OCI-LY7 (cell line): ENCODE results near the gene ATF6B. TPM values are rescaled to one million over a fixed set of nuclear protein-coding genes. Genes with fewer than 3 reads are reported as not detected.

ENCODE experiments used
- BruUV-seq: library from RNA; stranded (reverse); fragments of 400-500 nt; replicated peaks from 2 replicates; lab custom pipeline; 2021; lab: Mats Ljungman, UMichigan
- CTCF ChIA-PET: fragments of 300-600 bp; sonication (Branson Sonifier 250); formaldehyde crosslinking; loops from one replicate; lab custom pipeline; 2022; ENCODE audit warnings: antibody characterized with exemption; ENCODE audit not compliant: unreplicated experiment; lab: Charles Lee
- POLR2A ChIA-PET: fragments of 300-600 bp; sonication (Branson Sonifier 250); formaldehyde crosslinking; loops from one replicate; lab custom pipeline; 2022; ENCODE audit warnings: antibody characterized with exemption; lab: Charles Lee
- DNase-seq: peaks from one replicate; pipeline ENCODE4 v3.0.0-alpha.2; 2015; ENCODE audit warnings: low spot score
- H2AFZ ChIP-seq: fragments of 200-600 bp; sonication (generic), shearing (Covaris generic); 2 replicates; pipeline ENCODE4 v1.6.1; 2014; ENCODE audit warnings: mild to moderate bottlenecking, antibody characterized with exemption, low read length, moderate library complexity
- H3K27ac ChIP-seq: fragments of 200-600 bp; sonication (generic); 2 replicates; pipeline ENCODE4 v1.5.1; 2014; ENCODE audit warnings: mixed run types, low read depth, mild to moderate bottlenecking, moderate library complexity, low read length, inconsistent platforms; ENCODE audit not compliant: poor library complexity, severe bottlenecking
- H3K36me3 ChIP-seq: fragments of 200-600 bp; sonication (generic); 2 replicates; pipeline ENCODE4 v1.6.1; 2014; ENCODE audit warnings: mild to moderate bottlenecking, antibody characterized with exemption, low read length, moderate library complexity, mixed read lengths; ENCODE audit not compliant: insufficient read depth
- H3K4me1 ChIP-seq: fragments of 200-600 bp; sonication (generic); 2 replicates; pipeline ENCODE4 v1.5.1; 2014; ENCODE audit warnings: mild to moderate bottlenecking, low read length; ENCODE audit not compliant: insufficient read depth, poor library complexity, severe bottlenecking
- H3K4me2 ChIP-seq: fragments of 200-600 bp; sonication (generic); 2 replicates; pipeline ENCODE4 v1.6.1; 2014; ENCODE audit warnings: mild to moderate bottlenecking, low read length
- H3K4me3 ChIP-seq: fragments of 200-600 bp; sonication (generic); 2 replicates; pipeline ENCODE4 v1.5.1; 2014; ENCODE audit warnings: mild to moderate bottlenecking, low read depth, low read length; ENCODE audit not compliant: poor library complexity, severe bottlenecking
- H3K79me2 ChIP-seq: fragments of 200-600 bp; sonication (generic); 2 replicates; pipeline ENCODE4 v1.6.1; 2016; ENCODE audit warnings: low read depth, mild to moderate bottlenecking, low read length, moderate library complexity, mixed read lengths; ENCODE audit not compliant: insufficient read depth
- H3K9me2 ChIP-seq: fragments of 200-600 bp; sonication (generic); 2 replicates; pipeline ENCODE4 v1.6.1; 2016; ENCODE audit warnings: mild to moderate bottlenecking, low read length, mixed read lengths; ENCODE audit not compliant: insufficient read depth
- H3K9me3 ChIP-seq: fragments of 200-600 bp; sonication (generic); 2 replicates; pipeline ENCODE4 v1.6.1; 2014; ENCODE audit warnings: mild to moderate bottlenecking, mixed run types, low read length, mixed read lengths
- H4K20me1 ChIP-seq: fragments of 200-600 bp; sonication (generic); 2 replicates; pipeline ENCODE4 v1.6.1; 2014; ENCODE audit warnings: mild to moderate bottlenecking, antibody characterized with exemption, low read length, moderate library complexity, mixed read lengths; ENCODE audit not compliant: insufficient read depth
- EZH2phosphoT487 ChIP-seq: fragments of 200-600 bp; sonication (generic); IDR thresholded peaks from 2 replicates; pipeline ENCODE4 v1.6.1; 2018; ENCODE audit warnings: low read depth, borderline replicate concordance, mild to moderate bottlenecking, mixed run types, antibody characterized with exemption, low read length, moderate library complexity, mixed read lengths
- intact Hi-C: fragments of 100-400 bp; cut with micrococcal nuclease; formaldehyde crosslinking; loops from one replicate; pipeline ENCODE4 v1.10.0; 2022; ENCODE audit not compliant: unreplicated experiment
- total RNA-seq, 2 experiments: library from RNA; depleted of rRNA in 1 of 2; stranded (reverse); fragments of >200 nt in 1 of 2; shearing (Covaris generic) in 1 of 2; gene quantifications; 2 replicates each; pipeline ENCODE4 v1.2.3, GENCODE V29; 2014 to 2022
- TF ChIP-seq, protein P1 (sequence below): fragments of 200-600 bp; sonication (generic); conservative IDR thresholded peaks from 2 replicates; pipeline ENCODE4 v1.5.1; 2014; ENCODE audit warnings: mild to moderate bottlenecking, antibody characterized with exemption, low read length, moderate library complexity, mixed read lengths

The ATF6B gene
- total RNA-seq, 2 experiments from 2014 or later = 57.7 to 122 TPM

DNA sequence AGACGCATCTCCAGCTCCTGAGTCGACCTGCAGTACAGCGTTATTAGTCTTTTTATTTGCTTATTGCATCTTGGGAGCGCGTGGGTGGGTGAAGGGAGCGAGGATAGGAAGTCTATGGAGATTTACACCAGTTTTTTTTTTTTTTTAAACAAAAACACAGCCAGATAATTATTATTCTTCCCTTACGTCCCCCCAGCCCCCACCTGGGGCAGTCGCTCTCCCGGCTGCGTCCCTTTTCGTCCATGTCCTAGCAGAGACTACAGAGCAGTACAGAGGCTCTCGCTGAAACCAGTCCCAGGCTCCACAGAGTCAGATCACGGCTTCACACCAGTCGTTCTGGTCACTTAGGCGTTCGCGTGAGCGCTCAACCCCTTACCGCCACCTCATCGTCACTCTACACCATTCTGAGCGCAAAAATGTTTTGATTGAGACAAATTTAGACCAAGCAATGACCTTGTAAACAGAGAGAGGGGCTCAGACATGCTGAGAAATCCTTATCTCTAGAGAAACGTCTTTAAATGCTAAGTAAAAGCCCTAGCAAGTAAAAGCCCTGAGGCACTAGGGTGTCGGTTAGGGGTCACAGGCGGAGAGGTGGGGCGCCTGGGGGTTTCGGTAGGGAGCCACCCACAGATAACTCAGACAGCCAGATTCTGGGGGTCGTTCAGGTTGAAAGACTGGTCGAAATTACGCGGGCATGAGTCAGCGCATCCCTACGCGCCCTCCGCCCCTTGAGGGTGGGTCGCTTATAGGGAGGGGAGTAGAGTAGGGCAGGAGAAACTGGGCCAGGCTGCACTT is 24.9 kb upstream of the ATF6B start:
- ChIA-PET CTCF (interaction anchor here (0.7 kb wide), 1 partner anchor 255 kb away, joined by 6 read pairs; no protein-coding TSS in a partner anchor), POLR2A (interaction anchor here (0.8 kb wide), 1 partner anchor 49 kb away, joined by 3 read pairs; no protein-coding TSS in a partner anchor)
- DNase-seq = no peak
- Histone ChIP-seq H3K9me2 (no peaks in the 10 kb centered on the region), H3K79me2 (no peaks in the 10 kb centered on the region; the same call in 1 of the 2 replicates), H3K27ac (peak overlapping the region; percentile 62), H4K20me1 (no peaks in the 10 kb centered on the region), H2AFZ (peak overlapping the region; percentile 55), H3K4me1 (peaks cover 23% of the 10 kb centered on the region), H3K4me2 (peak overlapping the region; percentile 82), H3K4me3 (peak overlapping the region; percentile 80), H3K36me3 (peaks cover 24% of the 10 kb centered on the region), H3K9me3 (no peaks in the 10 kb centered on the region)
- TF ChIP-seq EZH2phosphoT487 = no peak
- TF ChIP-seq, protein P1, sequence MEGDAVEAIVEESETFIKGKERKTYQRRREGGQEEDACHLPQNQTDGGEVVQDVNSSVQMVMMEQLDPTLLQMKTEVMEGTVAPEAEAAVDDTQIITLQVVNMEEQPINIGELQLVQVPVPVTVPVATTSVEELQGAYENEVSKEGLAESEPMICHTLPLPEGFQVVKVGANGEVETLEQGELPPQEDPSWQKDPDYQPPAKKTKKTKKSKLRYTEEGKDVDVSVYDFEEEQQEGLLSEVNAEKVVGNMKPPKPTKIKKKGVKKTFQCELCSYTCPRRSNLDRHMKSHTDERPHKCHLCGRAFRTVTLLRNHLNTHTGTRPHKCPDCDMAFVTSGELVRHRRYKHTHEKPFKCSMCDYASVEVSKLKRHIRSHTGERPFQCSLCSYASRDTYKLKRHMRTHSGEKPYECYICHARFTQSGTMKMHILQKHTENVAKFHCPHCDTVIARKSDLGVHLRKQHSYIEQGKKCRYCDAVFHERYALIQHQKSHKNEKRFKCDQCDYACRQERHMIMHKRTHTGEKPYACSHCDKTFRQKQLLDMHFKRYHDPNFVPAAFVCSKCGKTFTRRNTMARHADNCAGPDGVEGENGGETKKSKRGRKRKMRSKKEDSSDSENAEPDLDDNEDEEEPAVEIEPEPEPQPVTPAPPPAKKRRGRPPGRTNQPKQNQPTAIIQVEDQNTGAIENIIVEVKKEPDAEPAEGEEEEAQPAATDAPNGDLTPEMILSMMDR = no peak
- intact Hi-C loops = no loop called here
- no TSS peak for BruUV-seq

DNA sequence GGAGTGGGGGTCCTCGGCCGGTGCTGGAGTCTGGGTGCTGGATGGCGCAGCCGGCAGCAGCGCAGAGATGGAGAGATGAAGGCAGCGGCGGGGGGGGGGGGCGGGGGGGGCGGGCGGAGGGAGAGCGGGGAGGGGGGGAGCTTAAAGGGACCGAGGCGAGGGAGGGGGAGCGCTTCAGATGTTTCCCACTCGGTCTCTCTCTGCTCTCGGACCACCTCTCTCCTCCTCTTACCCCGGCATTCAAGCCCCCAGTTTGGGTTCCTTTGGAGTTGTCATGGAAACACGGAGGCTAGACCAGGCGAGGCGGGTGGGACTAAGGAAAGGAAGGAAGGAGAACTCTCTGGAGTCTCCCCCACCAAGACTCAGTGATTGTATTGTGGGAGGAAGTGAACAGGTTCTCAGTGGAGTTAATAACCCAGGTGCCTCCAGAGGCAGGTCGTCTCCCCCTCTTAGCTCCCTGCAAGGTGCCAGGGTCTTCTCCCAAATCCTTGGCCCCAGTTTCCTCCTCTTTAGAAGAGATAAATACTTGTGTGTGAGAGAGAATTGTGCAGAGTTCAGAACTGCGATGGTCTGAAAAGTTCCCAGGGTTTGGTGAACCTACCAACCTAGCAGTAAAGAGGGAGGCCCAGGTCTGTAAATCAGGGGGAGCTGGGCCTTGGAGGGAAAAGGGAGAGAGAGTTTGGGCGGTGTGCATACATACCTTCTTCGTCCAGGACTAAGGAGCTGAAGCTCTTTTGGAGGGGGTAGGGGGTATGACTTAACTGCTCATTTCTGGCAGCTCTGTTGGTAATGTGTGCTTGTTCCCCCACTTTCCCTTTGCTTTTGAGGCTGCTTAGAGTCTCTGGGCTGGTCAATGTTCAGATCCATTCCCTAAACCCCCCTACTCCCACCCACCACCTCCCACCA is 24.1 kb upstream of the ATF6B start, which contains the start of gene PRRT1:
Gene PRRT1 (minus strand): TSS at position 77 of the 906 bp plus-strand sequence. CDS start 112 bp downstream, outside the sequence.
- BruUV-seq = TSS peak; percentile 50
- no peak for TF ChIP-seq EZH2phosphoT487
- TF ChIP-seq, protein P1 = no peak
- no peak within 1 kb of the TSS for H3K4me3 ChIP-seq
- no peaks in the 10 kb centered on the region; the same call in 1 of the 2 replicates for H3K79me2 ChIP-seq
- peak within 1 kb of the TSS; percentile 82; the same call in 1 of the 2 replicates for H3K4me2 ChIP-seq
- H3K9me2 ChIP-seq = no peaks in the 10 kb centered on the region
- no peaks in the 10 kb centered on the region for H3K9me3 ChIP-seq
- ChIA-PET POLR2A (interaction anchor here (0.8 kb wide), 1 partner anchor 48 kb away, joined by 3 read pairs; no protein-coding TSS in a partner anchor), CTCF (interaction anchor here (0.7 kb wide), 1 partner anchor 254 kb away, joined by 6 read pairs; no protein-coding TSS in a partner anchor)
- H4K20me1 ChIP-seq = no peaks in the 10 kb centered on the region
- H3K36me3 ChIP-seq = peaks cover 15% of the 10 kb centered on the region
- no peak for DNase-seq
- no peak within 1 kb of the TSS for H3K27ac ChIP-seq
- H3K4me1 ChIP-seq = peaks cover 23% of the 10 kb centered on the region
- intact Hi-C loops = no loop called here
- no peak within 1 kb of the TSS for H2AFZ ChIP-seq
